UCSD-AML1 (cell line): ENCODE measurements around the gene FSD2.
"Not testable (repeated sequence)": the region's sequence is repeated elsewhere in the genome, so short reads cannot be mapped to it uniquely, and the experiment has no call there.

Source experiments
- DNase-seq: peaks from one replicate; lab custom pipeline; 2025; ENCODE audit not compliant: unreplicated experiment; lab: John Stamatoyannopoulos, UW

Gene FSD2

DNA sequence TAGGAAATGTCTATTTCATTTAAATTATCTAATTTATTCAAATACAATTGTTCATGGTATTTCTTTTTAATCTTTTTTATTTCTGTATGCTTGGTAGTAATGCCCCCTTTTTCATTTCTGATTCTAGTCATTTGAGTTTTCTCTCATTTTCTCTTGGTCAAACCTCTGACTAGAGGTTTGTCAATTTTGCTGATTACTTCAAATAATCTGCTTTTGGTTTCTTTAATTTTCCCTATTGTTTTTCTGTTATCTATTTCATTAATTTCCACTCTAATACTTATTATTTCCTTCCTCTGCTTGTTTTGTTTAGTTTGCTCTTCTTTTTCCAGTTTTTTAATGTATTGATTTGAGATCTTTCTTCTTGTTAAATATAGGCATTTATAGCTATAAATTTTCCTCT, 12.1 kb downstream of the FSD2 start:
- no peak for DNase-seq

DNA sequence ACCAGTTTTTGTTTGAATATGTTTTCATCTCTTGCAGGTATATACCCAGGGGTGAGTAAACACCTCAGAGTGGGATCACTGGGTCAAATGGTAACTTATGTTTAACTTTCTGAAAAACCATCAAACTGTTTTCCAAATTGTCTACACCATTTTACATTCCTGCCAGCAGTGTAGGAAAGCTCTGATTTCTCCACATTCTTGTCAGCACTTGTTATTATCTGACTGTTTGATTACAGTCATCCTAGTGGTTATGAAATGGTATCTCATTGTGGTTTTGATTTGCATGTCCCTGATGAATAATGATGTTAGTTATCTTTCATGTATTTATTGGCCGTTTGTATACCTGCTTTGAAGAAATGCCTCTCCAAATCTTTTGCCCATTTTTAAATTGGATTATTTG, 13.8 kb downstream of the FSD2 start:
- no peak for DNase-seq

DNA sequence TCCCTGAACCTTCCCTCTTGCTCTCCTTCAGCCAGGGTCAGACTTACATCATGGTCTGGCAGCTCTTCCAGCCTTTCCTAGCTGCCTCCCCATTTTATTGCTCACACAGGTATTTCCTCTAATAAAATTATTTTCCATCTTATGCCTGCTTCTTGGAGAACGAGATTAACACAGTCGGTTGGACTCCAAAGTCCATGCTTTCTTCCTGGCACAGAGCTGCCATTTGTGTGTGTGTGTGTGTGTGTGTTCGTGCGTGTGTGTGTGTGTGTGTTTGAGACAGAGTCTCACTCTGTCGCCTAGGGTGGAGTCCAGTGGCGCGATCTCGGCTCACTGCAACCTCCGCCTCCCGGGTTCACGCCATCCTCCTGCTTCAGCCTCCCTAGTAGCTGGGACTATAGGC, 15.5 kb downstream of the FSD2 start:
- no peak for DNase-seq

GRCh38 chr15:82789491-82789890, 16.4 kb downstream of the FSD2 start:
- no peak for DNase-seq

DNA sequence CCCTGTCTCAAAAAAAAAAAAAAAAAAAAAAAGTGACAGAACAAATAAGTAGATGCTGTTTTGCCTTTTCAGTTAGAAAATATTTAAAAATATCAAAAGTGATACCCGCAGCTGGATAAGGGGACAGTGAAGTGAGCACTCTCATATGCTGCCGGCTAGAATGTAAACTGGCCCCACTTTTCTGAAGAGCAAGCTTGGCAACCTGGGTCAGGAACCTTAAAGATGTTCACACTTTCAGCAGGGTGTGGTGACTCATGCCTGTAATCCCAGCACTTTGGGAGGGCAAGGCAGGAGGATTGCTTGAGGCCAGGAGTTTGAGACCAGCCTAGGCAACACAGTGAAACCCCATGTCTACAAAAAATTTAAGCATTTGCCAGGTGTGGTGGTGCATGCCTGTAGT, 17.4 kb downstream of the FSD2 start:
- DNase-seq = no peak

GRCh38 chr15:82781349-82781748, 24.5 kb downstream of the FSD2 start:
- DNase-seq = no peak

GRCh38 chr15:82778755-82779154, 27.1 kb downstream of the FSD2 start:
- DNase-seq = no peak

DNA sequence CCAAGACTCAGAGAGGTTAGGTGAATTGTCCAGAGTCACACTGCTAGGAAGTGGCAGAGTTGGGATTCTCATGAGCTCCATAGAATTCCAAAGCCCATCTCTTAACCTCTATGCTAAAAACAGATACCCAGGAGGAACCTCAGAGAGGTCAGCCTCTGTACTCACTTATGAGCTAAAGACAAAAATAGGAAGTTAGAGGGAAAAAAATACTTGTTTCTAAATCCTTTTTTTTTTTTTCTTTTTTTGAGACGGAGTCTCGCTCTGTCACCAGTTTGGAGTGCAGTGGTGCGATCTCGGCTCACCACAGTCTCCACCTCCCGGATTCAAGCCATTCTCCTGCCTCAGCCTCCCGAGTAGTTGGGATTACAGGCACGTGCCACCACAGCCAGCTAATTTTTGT, 31.4 kb downstream of the FSD2 start:
- DNase-seq = no peak

- no peak for DNase-seq
These were observed 33.9 kb downstream of the FSD2 start for GRCh38 chr15:82771789-82772607.

- DNase-seq = no peak
These were observed 37.3 kb downstream of the FSD2 start for GRCh38 chr15:82768414-82769054.

- DNase-seq = no peak
These were observed 38.6 kb downstream of the FSD2 start for GRCh38 chr15:82767163-82767829.

DNA sequence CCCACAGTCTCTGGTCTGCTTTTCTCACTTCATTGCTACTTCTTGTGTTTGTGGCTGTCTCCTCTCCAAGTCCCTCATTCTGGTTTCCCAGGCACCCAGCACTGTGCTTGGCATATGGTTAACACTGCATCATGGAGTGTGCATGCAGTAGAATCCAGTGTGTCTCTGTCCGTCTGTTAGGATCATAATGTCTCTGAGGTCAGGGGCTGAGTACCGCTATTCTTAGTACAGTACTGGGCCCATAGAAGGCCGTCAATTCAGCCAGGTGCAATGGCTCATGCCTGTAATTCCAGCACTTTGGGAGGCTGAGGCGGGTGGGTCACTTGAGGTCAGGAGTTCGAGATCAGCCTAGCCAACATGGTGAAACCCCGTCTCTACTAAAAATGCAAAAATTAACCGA, 39.7 kb downstream of the FSD2 start:
- DNase-seq = not testable (repeated sequence)

DNA sequence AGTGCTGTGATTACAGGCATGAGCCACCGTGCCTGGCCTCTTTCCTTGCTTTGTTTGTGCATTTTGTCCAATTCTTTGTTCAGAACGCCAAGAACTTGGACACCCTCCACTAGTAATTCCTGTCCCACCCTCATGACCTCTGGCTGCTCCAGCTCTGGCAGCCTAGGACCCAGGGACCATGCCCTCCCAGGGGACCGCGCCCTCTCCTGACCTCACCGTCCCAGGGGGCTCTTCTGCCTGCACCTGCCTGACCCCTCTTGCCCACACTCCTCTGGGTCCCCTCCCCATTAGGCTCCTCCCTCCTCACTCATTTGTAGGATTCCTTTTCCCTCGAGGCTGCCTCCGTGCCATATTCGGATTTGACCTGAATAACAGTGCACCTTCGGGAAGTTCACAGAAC, 41.1 kb downstream of the FSD2 start:
- DNase-seq = no peak

DNA sequence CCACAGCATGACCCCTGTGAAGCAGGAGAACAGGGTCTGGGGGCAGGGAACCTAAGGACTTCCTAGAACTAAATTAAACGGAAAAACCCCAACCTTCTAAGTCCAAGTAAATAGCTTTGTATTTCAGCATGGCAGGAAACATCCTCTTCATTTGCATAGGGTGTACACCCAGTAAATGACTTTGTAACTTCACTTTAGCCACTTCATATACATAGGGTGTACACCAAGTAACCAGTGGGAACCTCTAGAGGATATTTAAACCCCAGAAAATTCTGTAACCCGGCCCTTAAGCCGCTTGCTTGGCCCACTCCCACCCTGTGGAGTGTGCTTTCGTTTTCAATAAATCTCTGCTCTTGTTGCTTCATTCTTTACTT, 41.8 kb downstream of the FSD2 start:
- DNase-seq = no peak

GRCh38 chr15:82763361-82764116, 42.3 kb downstream of the FSD2 start:
- no peak for DNase-seq

GRCh38 chr15:82751308-82751707, 54.6 kb downstream of the FSD2 start:
- no peak for DNase-seq

DNA sequence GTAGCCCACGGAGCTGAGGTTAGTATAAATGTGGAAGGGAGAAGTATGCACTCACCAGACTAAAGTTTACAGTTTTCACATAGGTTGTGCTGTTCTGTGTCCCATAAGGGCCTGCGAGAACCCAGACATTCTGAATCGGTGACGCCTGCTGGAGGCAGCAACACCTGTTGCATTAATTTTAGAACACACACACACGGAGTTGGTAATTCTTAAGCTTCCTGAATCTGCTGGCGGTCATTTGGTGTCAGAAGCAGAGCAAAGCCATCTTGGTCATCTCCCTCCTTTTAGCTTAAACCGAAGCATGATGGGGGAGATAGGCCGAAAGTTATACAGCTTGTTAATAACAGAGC, 55.1 kb downstream of the FSD2 start:
- DNase-seq = no peak

GRCh38 chr15:82749951-82750830, 55.7 kb downstream of the FSD2 start:
- DNase-seq = peak; percentile 91

- DNase-seq = no peak
These were observed 57.6 kb downstream of the FSD2 start for GRCh38 chr15:82748315-82748714.

DNA sequence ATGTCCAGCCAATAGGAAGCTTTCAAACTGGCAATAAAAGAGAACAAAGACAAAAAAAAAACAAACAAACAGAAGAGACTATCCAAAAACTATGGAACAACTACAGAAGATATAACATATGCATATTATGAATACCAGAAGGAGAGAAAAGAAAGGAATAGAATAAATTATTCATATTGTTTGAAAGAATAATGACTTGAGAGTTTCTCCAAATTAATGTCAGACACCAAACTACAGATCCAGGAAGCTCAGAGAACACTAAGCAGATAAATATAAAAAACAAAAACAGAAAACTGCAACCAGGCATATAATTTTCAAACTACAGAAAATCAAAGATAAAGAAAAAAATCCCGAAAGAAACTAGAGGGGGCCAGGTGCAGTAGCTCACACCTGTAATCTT, 62.1 kb downstream of the FSD2 start:
- DNase-seq = no peak

GRCh38 chr15:82742134-82742533, 63.7 kb downstream of the FSD2 start:
- DNase-seq = no peak
